GM12872 (cell line): Measurements from ENCODE around the gene PPP6R2.

Experiments
- CTCF ChIP-seq: IDR thresholded peaks from 3 replicates; pipeline ENCODE4 v1.5.1; 2011; ENCODE audit warnings: low read depth, mild to moderate bottlenecking, low read length, moderate library complexity; ENCODE audit not compliant: insufficient read depth

Gene PPP6R2

DNA sequence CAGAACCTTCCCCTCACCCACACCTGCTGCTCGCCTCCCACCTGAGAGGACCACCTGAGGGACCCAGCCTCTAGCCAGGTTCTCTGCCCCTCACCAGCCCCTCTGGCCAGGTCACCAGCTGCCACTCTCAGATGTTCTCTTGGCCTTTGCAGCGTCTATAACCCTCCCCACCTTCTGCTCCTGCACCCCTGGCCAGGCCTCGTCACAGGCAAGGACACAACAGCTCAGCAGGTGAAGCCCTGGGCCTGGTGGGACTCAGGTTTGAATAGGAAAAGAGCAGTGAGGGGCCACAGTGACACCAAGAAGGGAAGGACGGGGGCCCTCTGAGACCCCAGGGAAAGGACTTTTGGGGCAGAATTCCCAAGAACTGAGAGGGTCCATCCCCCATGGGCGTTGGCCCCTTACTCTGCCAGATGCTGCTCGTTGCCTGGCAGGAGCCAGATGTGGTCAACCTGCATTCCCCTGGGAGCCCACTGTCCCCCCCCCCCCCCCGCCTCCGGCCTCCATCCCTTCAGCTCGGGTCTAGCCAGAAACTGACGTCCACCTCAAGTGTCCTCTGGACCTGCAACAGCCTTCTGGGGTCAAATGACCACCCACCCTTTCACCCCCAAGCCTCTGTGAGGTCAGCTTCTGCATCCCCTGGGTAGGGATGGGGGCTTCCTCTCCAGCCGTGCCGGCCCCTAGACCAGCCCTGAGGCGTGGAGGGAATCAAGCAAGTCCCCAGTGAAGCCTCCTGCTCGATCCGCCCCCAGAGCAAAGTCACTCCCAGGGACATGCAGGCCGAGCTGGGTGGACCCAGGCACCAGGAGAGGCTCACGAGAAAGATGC, 103.0 kb downstream of the PPP6R2 start:
- no peak for TF ChIP-seq CTCF

- TF ChIP-seq CTCF, result no peak
Measured at GRCh38 chr22:50446708-50447575, 103.8 kb downstream of the PPP6R2 start.

DNA sequence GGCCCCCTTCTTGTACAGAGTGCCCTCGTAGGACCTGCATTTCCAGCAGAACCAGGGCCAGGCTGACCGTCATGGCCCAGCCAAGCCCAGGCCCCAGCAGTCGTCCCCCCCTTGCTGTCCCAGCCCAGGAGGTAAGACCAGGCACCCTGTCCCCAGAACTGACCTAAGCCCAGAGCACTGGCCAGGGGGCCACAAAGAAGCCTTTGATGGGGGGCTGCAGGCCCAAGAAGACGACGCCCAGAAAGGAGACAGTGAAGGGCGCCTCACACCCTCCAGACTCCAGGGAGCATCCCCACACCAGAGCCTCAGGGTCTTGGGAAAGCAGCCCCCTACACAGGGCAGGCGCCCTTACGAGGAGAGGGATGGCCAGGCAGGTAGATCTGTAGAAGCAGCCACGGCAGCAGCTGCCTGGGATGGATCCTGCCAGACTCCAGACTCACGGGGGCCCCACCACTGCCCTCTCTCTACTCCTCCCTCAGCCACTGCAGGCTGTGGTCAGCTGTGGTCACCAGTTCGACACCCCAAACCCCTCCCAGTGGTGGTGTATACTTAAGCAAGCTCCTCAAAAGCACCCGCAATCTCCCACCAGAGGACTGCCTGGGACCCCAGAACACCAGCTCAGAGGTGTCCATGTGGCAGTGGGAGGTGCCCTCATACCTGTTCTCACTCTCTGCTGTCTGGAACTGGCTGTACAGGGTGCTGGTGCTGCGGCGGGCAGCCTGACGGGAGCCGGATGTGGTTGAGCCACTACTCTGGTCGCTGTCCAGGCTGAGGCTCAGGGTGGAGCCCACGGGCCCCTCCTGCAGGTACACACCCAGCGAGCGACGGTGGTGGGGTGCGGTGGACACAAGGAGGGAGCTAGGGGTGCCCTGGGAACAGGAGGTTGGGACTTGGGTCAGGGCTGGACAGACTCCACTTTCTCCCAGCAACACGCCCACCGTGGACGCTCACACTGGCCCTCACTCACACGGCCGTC, 104.7 kb downstream of the PPP6R2 start:
- TF ChIP-seq CTCF, result no peak

- no peak for TF ChIP-seq CTCF
Measured at GRCh38 chr22:50452649-50453048, 109.5 kb downstream of the PPP6R2 start.

DNA sequence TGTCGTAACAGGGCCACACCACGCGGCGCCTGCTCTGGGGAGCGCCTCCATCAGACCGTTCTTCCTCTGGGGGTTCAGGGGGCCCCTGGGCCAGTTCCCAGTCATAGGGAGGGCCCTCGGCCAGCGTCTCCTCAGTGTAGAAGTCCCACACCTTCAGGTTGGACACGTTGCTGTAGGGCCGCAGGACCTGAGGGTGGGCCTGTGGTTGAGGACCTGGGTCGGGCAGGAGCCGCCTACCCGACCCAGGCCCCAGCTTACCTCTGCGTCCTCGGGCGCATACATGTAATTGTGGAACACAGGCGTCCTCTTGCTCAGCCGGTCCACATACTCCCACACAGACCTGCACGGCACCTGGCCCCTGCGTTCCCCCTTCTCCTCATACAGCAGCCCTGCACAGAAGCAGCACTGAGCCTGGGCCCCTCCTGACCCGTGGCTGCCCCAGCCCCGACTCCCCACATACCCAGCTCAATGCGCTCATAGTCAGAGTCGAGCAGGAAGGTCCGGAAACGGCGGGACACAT, 111.5 kb downstream of the PPP6R2 start:
- TF ChIP-seq CTCF, result no peak

DNA sequence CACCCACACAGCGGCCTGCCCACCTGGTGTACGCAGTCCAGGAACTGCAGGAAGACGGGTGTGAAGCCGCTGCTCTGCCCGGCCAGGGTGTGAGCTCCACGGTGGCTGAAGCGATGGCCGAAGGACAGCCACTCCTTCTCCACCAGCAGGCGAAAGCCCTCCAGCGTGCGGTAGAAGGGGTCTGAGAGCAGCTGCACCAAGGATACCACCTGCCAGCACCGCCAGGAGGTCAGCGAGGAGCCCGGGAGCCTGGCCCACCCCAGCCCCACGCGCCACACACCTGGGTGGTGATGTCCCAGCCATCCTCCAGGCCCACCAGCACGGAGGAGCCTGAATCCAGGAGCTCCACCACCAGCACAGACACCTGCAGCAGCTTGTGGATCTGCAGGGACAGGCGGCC, 112.1 kb downstream of the PPP6R2 start:
- TF ChIP-seq CTCF, result no peak
